CD14-positive monocyte (primary cell): ENCODE measurements around the gene MAPK1IP1L. TPM values are rescaled to one million over a fixed set of nuclear protein-coding genes. Genes with fewer than 3 reads are reported as not detected.

Experiments
- DNase-seq, 3 donors: peaks; one replicate each; pipeline ENCODE4 v3.0.0-alpha.2; 2011 to 2022
- H2AFZ ChIP-seq: 2 replicates; pipeline ENCODE4 v1.6.0; 2012; ENCODE audit warnings: mild to moderate bottlenecking, low read depth, low read length, inconsistent platforms; ENCODE audit not compliant: insufficient read depth, poor library complexity, severe bottlenecking
- H3K27ac ChIP-seq, 2 donors: 1 replicate in 1 of 2; 2 replicates in 1 of 2; pipeline ENCODE4 v1.5.1; 2012 to 2013; ENCODE audit warnings: low read length in 2 of 2, control low read depth in 1 of 2, inconsistent platforms in 1 of 2, low read depth in 1 of 2, mild to moderate bottlenecking in 1 of 2
- H3K27me3 ChIP-seq, 2 donors: one replicate each; pipeline versions ENCODE4 v1.6.0 to v1.6.1; 2011 to 2013; ENCODE audit warnings: low read length in 2 of 2; ENCODE audit not compliant: control insufficient read depth in 2 of 2, insufficient read depth in 2 of 2
- H3K36me3 ChIP-seq, 2 donors: replicated peaks in 1 of 2; 1 replicate in 1 of 2; 2 replicates in 1 of 2; pipeline versions ENCODE4 v1.5.1 to v1.6.1; 2012 to 2013; ENCODE audit warnings: low read length in 2 of 2, control low read depth in 1 of 2, inconsistent platforms in 1 of 2, mild to moderate bottlenecking in 1 of 2; ENCODE audit not compliant: insufficient read depth in 2 of 2, control insufficient read depth in 1 of 2
- H3K4me1 ChIP-seq, 2 donors: 1 replicate in 1 of 2; 2 replicates in 1 of 2; pipeline versions ENCODE4 v1.5.1 to v1.6.1; 2012 to 2013; ENCODE audit warnings: low read length in 2 of 2, control low read depth in 1 of 2, inconsistent platforms in 1 of 2, mild to moderate bottlenecking in 1 of 2, moderate library complexity in 1 of 2; ENCODE audit not compliant: insufficient read depth in 2 of 2, control insufficient read depth in 1 of 2
- H3K4me2 ChIP-seq: replicated peaks from 2 replicates; pipeline ENCODE3; 2012; ENCODE audit warnings: low read length, moderate library complexity, mild to moderate bottlenecking; ENCODE audit not compliant: poor library complexity, severe bottlenecking; ENCODE audit errors: extremely low read depth
- H3K4me3 ChIP-seq, 3 experiments: fragments of 200-600 bp in 1 of 3; sonication (generic) in 1 of 3; replicated peaks in 1 of 3; 1 replicate in 2 of 3; 2 replicates in 1 of 3; pipeline ENCODE4 v1.5.1; 2011 to 2013; ENCODE audit warnings: low read length in 3 of 3, mild to moderate bottlenecking in 3 of 3, control low read depth in 2 of 3, low read depth in 2 of 3, inconsistent platforms in 1 of 3, moderate library complexity in 1 of 3
- H3K79me2 ChIP-seq: 2 replicates; pipeline ENCODE4 v1.6.0; 2012; ENCODE audit warnings: mild to moderate bottlenecking, control low read depth, inconsistent platforms, low read length, moderate library complexity; ENCODE audit not compliant: insufficient read depth
- H3K9ac ChIP-seq: 2 replicates; pipeline ENCODE4 v1.6.0; 2017; ENCODE audit warnings: low read length, mild to moderate bottlenecking; ENCODE audit not compliant: insufficient read depth, poor library complexity, severe bottlenecking
- H3K9me3 ChIP-seq, 2 donors: replicated peaks in 1 of 2; 1 replicate in 1 of 2; 2 replicates in 1 of 2; pipeline versions ENCODE4 v1.5.1 to v1.6.1; 2012 to 2013; ENCODE audit warnings: low read length in 2 of 2, control low read depth in 1 of 2; ENCODE audit not compliant: control insufficient read depth in 1 of 2, insufficient read depth in 1 of 2
- H4K20me1 ChIP-seq: 2 replicates; pipeline ENCODE4 v1.6.0; 2012; ENCODE audit warnings: mild to moderate bottlenecking, low read length, control low read depth, moderate library complexity; ENCODE audit not compliant: insufficient read depth
- H3K27ac Mint-ChIP-seq, 7 donors: one replicate each; pipeline ENCODE4 v1.8.0; 2020; ENCODE audit warnings: mild to moderate bottlenecking in 7 of 7, mixed read lengths in 7 of 7, moderate library complexity in 6 of 7, inconsistent platforms in 2 of 7
- H3K27me3 Mint-ChIP-seq, 3 donors: one replicate each; pipeline ENCODE4 v1.8.0; 2021 to 2022; ENCODE audit warnings: low read depth in 3 of 3, mild to moderate bottlenecking in 3 of 3, mixed read lengths in 3 of 3, moderate library complexity in 3 of 3, inconsistent platforms in 1 of 3
- H3K36me3 Mint-ChIP-seq, 2 donors: one replicate each; pipeline ENCODE4 v1.8.0; 2020; ENCODE audit warnings: mixed read lengths in 2 of 2, inconsistent platforms in 1 of 2, mild to moderate bottlenecking in 1 of 2
- H3K4me1 Mint-ChIP-seq: one replicate; pipeline ENCODE4 v1.8.0; 2020; ENCODE audit warnings: mild to moderate bottlenecking, mixed read lengths
- H3K4me3 Mint-ChIP-seq, 2 donors: one replicate each; pipeline ENCODE4 v1.8.0; 2020; ENCODE audit warnings: mild to moderate bottlenecking in 2 of 2, mixed read lengths in 2 of 2, moderate library complexity in 1 of 2
- H3K9me3 Mint-ChIP-seq, 7 donors: one replicate each; pipeline ENCODE4 v1.8.0; 2020 to 2022; ENCODE audit warnings: mixed read lengths in 7 of 7, mild to moderate bottlenecking in 6 of 7, moderate library complexity in 6 of 7, inconsistent platforms in 2 of 7
- CTCF ChIP-seq: fragments of 200-600 bp; IDR thresholded peaks from one replicate; pipeline ENCODE4 v1.8.0; 2022; ENCODE audit warnings: antibody characterized with exemption, mild to moderate bottlenecking
- WGBS: methylation state at CpG from one replicate; pipeline ENCODE4 v1.1.5; 2013; ENCODE audit warnings: missing lambda C conversion rate; ENCODE audit not compliant: insufficient coverage; 5-methylcytosine and 5-hydroxymethylcytosine counted together
- intact Hi-C, 2 donors: fragments of 100-400 bp; cut with micrococcal nuclease; formaldehyde crosslinking; loops; one replicate each; pipeline versions ENCODE4 v1.15.0 to v1.15.1; 2023
- polyA plus RNA-seq, 3 donors: library from polyadenylated mRNA; depleted of rRNA in 1 of 3; unstranded in 2 of 3; stranded (reverse) in 1 of 3; fragments of 300-500 nt in 2 of 3; fragments of >200 nt in 1 of 3; fragmentation: Illumina TruSeq in 2 of 3; gene quantifications; 1 replicate in 2 of 3; 2 replicates in 1 of 3; pipeline ENCODE4 v1.2.3, GENCODE V29; 2012 to 2021

MAPK1IP1L gene
- polyA plus RNA-seq, 3 donors, result 44.8 to 89.8 (median 67.8) TPM

- H3K27me3 ChIP-seq, result no peaks in the 10 kb centered on the region
- WGBS, result 0% methylated on average over 48 of the region's 56 CpGs
- peaks cover 2 to 4% of the 10 kb centered on the region in 2 donors for H3K36me3 Mint-ChIP-seq
- H3K4me1 Mint-ChIP-seq, result peaks cover 41% of the 10 kb centered on the region
- H3K79me2 ChIP-seq, result peaks cover 79% of the 10 kb centered on the region
- peak; percentile 93 to 96 (median 95) for DNase-seq
- H3K9me3 ChIP-seq, result no peaks in the 10 kb centered on the region
- H4K20me1 ChIP-seq, result peaks cover 9% of the 10 kb centered on the region
- TF ChIP-seq CTCF, result no peak
- peak within 1 kb of the TSS; percentile 86 to 94 for H3K27ac ChIP-seq
- H3K4me1 ChIP-seq, result peaks cover 21 to 39% of the 10 kb centered on the region in 2 donors
- no peaks in the 10 kb centered on the region for H3K9me3 Mint-ChIP-seq
- peak within 1 kb of the TSS; percentile 86 for H3K9ac ChIP-seq
- intact Hi-C loops, result no loop called here
- peak within 1 kb of the TSS; percentile 90 for H3K4me2 ChIP-seq
- peak within 1 kb of the TSS; percentile 92 to 98 (median 95) for H3K27ac Mint-ChIP-seq
- H2AFZ ChIP-seq, result peak within 1 kb of the TSS; percentile 87
- peak within 1 kb of the TSS; percentile 79 to 94 (median 93) for H3K4me3 ChIP-seq
- H3K27me3 Mint-ChIP-seq, result no peaks in the 10 kb centered on the region
- peak within 1 kb of the TSS; percentile 90 to 93 for H3K4me3 Mint-ChIP-seq
- peaks cover 2 to 6% of the 10 kb centered on the region in 2 donors for H3K36me3 ChIP-seq
Measured at GRCh38 chr14:55026793-55027561, 24.5 kb upstream of the MAPK1IP1L start, which contains the start of the genes SOCS4 and WDHD1. SOCS4 (plus strand) TSS chr14:55027236; CDS start chr14:55043042, 15,806 bp downstream. WDHD1 (minus strand) TSS chr14:55027099; CDS start chr14:55026787, 312 bp downstream.

- Mint-ChIP-seq H3K27me3 (no peaks in the 10 kb centered on the region), H3K27ac (peak overlapping the region in 5 of 7 donors; percentile 1 to 98 (median 92)), H3K4me3 (peak overlapping the region; percentile 90 to 93), H3K4me1 (peaks cover 41% of the 10 kb centered on the region), H3K9me3 (no peaks in the 10 kb centered on the region), H3K36me3 (peaks cover 5 to 7% of the 10 kb centered on the region in 2 donors)
- Histone ChIP-seq H4K20me1 (peaks cover 9% of the 10 kb centered on the region), H3K9me3 (no peaks in the 10 kb centered on the region), H3K79me2 (peaks cover 87% of the 10 kb centered on the region), H3K27ac (peak overlapping the region in 1 of 2 donors; percentile 94), H3K4me3 (peak overlapping the region; percentile 79 to 94 (median 93)), H3K4me2 (peak overlapping the region; percentile 90), H2AFZ (peak overlapping the region; percentile 87), H3K27me3 (no peaks in the 10 kb centered on the region), H3K4me1 (peaks cover 21 to 39% of the 10 kb centered on the region in 2 donors), H3K36me3 (peaks cover 6 to 15% of the 10 kb centered on the region in 2 donors), H3K9ac (peak overlapping the region; percentile 86)
- no peak for TF ChIP-seq CTCF
- WGBS, result 6% methylated on average over 5 of the region's 8 CpGs
- no peak for DNase-seq
- intact Hi-C loops, result no loop called here
Measured at GRCh38 chr14:55028066-55028465, 23.4 kb upstream of the MAPK1IP1L start.
